Measurements from ENCODE around the gene GREB1. TPM values are rescaled to one million over a fixed set of nuclear protein-coding genes. Genes with fewer than 3 reads are reported as not detected.

GREB1 gene
- total RNA-seq, 2 experiments from 2014 or later = 0.13 to 0.33 TPM

- no peak overlapping the region for H3K4me3 Mint-ChIP-seq
- peaks cover 3% of the 10 kb centered on the region for H3K4me1 Mint-ChIP-seq
- H3K27ac Mint-ChIP-seq = no peak overlapping the region
- H3K36me3 Mint-ChIP-seq (ENCODE audit: low read depth) = no peaks in the 10 kb centered on the region
- H3K9me3 Mint-ChIP-seq = no peaks in the 10 kb centered on the region
- POLR2A ChIA-PET = interaction anchor here (1.3 kb wide), 1 partner anchor 452 kb away, joined by 4 read pairs; a partner anchor contains a TSS
- CTCF ChIA-PET = interaction anchor here (0.8 to 6.2 kb wide), 16 partner anchors 15 to 752 kb away, joined by 3 to 91 read pairs (median 4); partner anchors contain the start of gene GREB1
- DNase-seq = no peak
- peaks cover 3% of the 10 kb centered on the region for H3K27me3 Mint-ChIP-seq
These were observed 50.7 kb downstream of the GREB1 start for GRCh38 chr2:11584525-11585056.

DNA sequence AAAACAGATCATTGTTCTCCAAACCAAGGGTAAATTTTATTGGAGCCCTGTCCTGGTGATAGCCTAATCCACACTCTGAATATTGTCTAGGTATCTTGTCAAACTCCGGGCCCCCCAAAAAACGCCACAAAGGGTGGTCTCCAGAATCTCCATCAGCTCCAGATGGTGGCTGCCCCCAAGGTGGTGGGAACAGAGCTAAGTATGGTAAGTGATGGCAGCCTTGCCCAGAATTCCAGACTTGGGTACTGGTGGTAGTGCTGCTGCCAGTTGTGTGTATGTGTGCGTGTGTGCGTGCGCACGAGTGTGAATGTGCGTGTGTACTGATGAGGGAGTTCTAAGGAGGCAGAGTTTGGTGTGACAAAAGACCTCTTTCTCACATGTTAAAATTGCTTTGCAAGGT, 51.2 kb downstream of the GREB1 start:
- H3K27ac Mint-ChIP-seq = no peak overlapping the region
- CTCF ChIA-PET = interaction anchor here (1.0 to 6.2 kb wide), 10 partner anchors 16 to 752 kb away, joined by 3 to 91 read pairs (median 6); partner anchors contain the start of gene GREB1
- H3K9me3 Mint-ChIP-seq = no peaks in the 10 kb centered on the region
- no peak for DNase-seq
- POLR2A ChIA-PET = interaction anchor here (1.3 kb wide), 1 partner anchor 452 kb away, joined by 4 read pairs; a partner anchor contains a TSS
- H3K27me3 Mint-ChIP-seq = peaks cover 3% of the 10 kb centered on the region
- peaks cover 3% of the 10 kb centered on the region for H3K4me1 Mint-ChIP-seq
- H3K4me3 Mint-ChIP-seq = no peak overlapping the region
- H3K36me3 Mint-ChIP-seq (ENCODE audit: low read depth) = no peaks in the 10 kb centered on the region

- no peak overlapping the region for H3K27ac Mint-ChIP-seq
These were observed 54.6 kb downstream of the GREB1 start for GRCh38 chr2:11588228-11589110.

GRCh38 chr2:11589316-11589940, 55.6 kb downstream of the GREB1 start:
- no peaks in the 10 kb centered on the region for H3K4me1 Mint-ChIP-seq
- H3K27ac Mint-ChIP-seq = no peak overlapping the region
- ChIA-PET CTCF (no interaction called here), POLR2A (no interaction called here)
- H3K36me3 Mint-ChIP-seq (ENCODE audit: low read depth) = no peaks in the 10 kb centered on the region
- peaks cover 3% of the 10 kb centered on the region for H3K27me3 Mint-ChIP-seq
- no peaks in the 10 kb centered on the region for H3K9me3 Mint-ChIP-seq
- DNase-seq = no peak
- H3K4me3 Mint-ChIP-seq = no peak overlapping the region

More at GRCh38 chr2:11588228-11589110, 54.6 kb downstream of the GREB1 start:
- ChIA-PET CTCF (interaction anchor here (0.6 to 1.1 kb wide), 2 partner anchors 37 to 456 kb away, joined by 3 to 5 read pairs; a partner anchor contains a TSS), POLR2A (no interaction called here)
- Mint-ChIP-seq H3K4me1 (peaks cover 3% of the 10 kb centered on the region), H3K36me3 (ENCODE audit: low read depth) (no peaks in the 10 kb centered on the region), H3K4me3 (no peak overlapping the region), H3K27me3 (peaks cover 3% of the 10 kb centered on the region), H3K9me3 (no peaks in the 10 kb centered on the region)
- DNase-seq = no peak

DNA sequence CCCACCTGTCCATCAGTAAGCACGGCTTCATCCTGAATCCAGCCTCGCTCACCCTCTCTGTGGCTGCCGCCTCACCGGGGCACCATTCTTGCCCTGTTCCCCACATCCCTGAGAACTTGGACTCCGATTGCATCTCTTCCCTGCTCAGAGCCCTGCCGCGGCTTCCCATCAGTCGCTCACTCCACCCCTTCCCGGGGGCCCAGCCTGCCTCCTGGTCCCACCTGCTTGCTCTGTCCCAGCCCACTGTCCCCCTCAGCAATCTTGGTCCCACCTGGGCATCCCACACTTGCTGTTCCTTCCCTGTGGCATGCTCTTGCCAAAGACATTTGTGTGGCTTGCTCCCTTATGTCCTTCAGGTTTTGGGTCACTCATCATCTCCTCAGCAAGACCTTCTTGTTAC, 56.3 kb downstream of the GREB1 start:
- no peak overlapping the region for H3K27ac Mint-ChIP-seq
- no peaks in the 10 kb centered on the region for H3K9me3 Mint-ChIP-seq
- peaks cover 3% of the 10 kb centered on the region for H3K27me3 Mint-ChIP-seq
- no peak overlapping the region for H3K4me3 Mint-ChIP-seq
- no peak for DNase-seq
- H3K4me1 Mint-ChIP-seq = no peaks in the 10 kb centered on the region
- no peaks in the 10 kb centered on the region for H3K36me3 Mint-ChIP-seq (ENCODE audit: low read depth)
- ChIA-PET POLR2A (no interaction called here), CTCF (no interaction called here)

DNA sequence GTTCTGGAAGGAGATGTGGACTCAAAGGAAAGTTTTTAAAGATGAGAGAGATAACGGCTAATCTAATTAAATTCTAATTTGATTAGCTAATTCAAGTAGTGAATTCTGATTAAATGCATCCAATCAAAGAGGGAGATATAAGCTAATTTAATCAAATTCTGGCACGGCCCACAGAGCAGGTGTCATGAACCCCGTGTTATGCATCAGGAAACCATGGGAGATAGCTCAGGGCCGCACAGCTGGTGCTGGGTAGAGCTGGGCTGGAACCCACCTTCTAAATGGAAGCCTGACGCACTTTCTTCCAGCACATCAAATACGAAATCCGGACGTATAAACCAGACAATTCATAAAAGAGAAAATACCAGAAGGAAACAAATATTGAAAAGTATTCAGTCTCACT, 57.2 kb downstream of the GREB1 start:
- Mint-ChIP-seq H3K27me3 (no peaks in the 10 kb centered on the region), H3K4me1 (no peaks in the 10 kb centered on the region), H3K9me3 (no peaks in the 10 kb centered on the region), H3K36me3 (ENCODE audit: low read depth) (no peaks in the 10 kb centered on the region), H3K27ac (no peak overlapping the region), H3K4me3 (no peak overlapping the region)
- POLR2A ChIA-PET = no interaction called here
- CTCF ChIA-PET = interaction anchor here (0.6 to 1.5 kb wide), 3 partner anchors 102 to 112 kb away, joined by 3 to 4 read pairs (median 4); no protein-coding TSS in a partner anchor
- DNase-seq = no peak

DNA sequence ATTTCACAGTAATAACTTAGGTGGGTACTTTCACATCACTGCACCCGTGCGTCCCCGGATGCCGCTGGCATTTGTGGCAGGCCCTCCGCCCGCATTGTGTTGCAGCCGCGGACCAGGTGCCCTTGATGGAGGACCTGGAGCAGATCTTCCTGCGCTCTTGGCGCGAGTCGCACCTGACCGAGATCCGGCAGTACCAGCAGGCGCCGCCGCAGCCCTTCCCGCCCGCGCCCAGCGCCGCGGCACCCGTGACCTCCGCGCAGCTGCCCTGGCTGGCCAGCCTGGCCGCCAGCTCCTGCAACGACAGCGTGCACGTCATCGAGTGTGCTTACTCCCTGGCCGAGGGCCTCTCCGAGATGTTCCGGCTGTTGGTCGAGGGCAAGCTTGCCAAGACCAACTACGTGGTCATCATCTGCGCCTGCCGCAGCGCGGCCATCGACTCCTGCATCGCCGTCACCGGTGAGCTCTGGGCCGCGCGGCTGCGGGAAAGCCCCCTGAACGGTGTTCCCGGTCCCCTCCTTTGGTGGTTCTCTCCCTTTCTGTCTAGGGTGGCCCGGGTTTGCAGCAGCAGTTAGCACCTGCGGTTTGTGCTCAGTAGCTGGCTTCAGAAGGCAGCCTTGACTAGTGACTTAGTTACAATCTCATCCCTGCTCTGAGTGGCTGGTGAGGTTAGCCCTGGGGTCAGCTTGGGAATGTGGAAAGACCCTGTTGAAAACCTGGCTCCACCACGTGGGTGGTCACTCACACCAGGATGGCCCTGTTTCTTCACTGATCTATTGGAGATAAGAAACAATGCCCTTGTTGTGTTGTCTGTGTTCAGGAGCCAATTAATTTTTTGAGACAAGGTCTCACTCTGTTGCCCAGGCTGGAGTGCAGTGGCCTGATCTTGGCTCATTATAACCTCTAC, 59.1 kb downstream of the GREB1 start:
- Mint-ChIP-seq H3K36me3 (ENCODE audit: low read depth) (no peaks in the 10 kb centered on the region), H3K4me3 (no peak overlapping the region), H3K27me3 (no peaks in the 10 kb centered on the region), H3K4me1 (no peaks in the 10 kb centered on the region), H3K27ac (no peak overlapping the region), H3K9me3 (no peaks in the 10 kb centered on the region)
- POLR2A ChIA-PET = no interaction called here
- CTCF ChIA-PET = no interaction called here
- DNase-seq = no peak

GRCh38 chr2:11596801-11597200, 63.0 kb downstream of the GREB1 start:
- Mint-ChIP-seq H3K4me3 (no peak overlapping the region), H3K4me1 (no peaks in the 10 kb centered on the region), H3K36me3 (ENCODE audit: low read depth) (no peaks in the 10 kb centered on the region), H3K27me3 (no peaks in the 10 kb centered on the region), H3K27ac (no peak overlapping the region), H3K9me3 (no peaks in the 10 kb centered on the region)
- no peak for DNase-seq
- CTCF ChIA-PET = no interaction called here
- POLR2A ChIA-PET = no interaction called here

DNA sequence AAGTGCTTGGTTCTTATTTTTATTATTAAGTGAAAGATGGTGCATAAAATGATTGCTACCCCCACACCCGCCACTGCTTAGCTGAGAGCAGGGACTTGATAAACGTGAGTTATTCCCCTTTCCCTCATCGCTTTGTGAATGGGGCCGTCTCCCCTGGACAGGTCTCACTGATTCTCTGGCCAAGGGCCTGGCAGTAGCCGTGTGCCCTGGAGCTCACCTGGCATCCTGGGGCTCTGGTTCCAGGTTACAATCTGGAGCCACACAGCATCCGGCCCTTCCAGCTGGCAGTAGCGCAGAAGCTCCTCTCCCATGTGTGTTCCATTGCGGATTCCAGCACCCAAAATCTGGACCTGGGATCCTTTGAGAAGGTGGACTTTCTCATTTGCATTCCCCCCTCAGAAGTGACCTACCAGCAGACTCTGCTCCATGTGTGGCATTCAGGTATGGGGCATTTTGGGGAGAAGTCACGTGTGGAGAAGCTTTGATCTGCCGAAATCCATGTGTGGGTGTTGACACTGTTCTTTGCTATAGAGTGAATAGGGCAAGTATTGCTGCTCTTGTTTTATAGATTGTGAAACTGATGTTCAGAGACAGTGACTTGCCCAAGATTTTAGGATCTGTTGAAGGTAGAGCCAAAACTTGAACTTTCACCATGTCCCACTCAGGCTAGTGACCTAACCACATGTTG, 63.8 kb downstream of the GREB1 start:
- Mint-ChIP-seq H3K27ac (no peak overlapping the region), H3K27me3 (peaks cover 2% of the 10 kb centered on the region), H3K9me3 (no peaks in the 10 kb centered on the region), H3K4me1 (no peaks in the 10 kb centered on the region), H3K4me3 (no peak overlapping the region), H3K36me3 (ENCODE audit: low read depth) (no peaks in the 10 kb centered on the region)
- no peak for DNase-seq
- POLR2A ChIA-PET = no interaction called here
- CTCF ChIA-PET = no interaction called here

- no peaks in the 10 kb centered on the region for H3K36me3 Mint-ChIP-seq (ENCODE audit: low read depth)
- CTCF ChIA-PET = no interaction called here
- H3K9me3 Mint-ChIP-seq = no peaks in the 10 kb centered on the region
- POLR2A ChIA-PET = no interaction called here
- no peak overlapping the region for H3K4me3 Mint-ChIP-seq
- H3K27me3 Mint-ChIP-seq = peaks cover 3% of the 10 kb centered on the region
- DNase-seq = no peak
- H3K4me1 Mint-ChIP-seq = no peaks in the 10 kb centered on the region
- H3K27ac Mint-ChIP-seq = no peak overlapping the region
These were observed 64.4 kb downstream of the GREB1 start for GRCh38 chr2:11598228-11598731.

- CTCF ChIA-PET = interaction anchor here (1.7 to 2.9 kb wide), 2 partner anchors 18 to 20 kb away, joined by 5 to 12 read pairs; no protein-coding TSS in a partner anchor
- H3K27me3 Mint-ChIP-seq = peaks cover 3% of the 10 kb centered on the region
- H3K4me3 Mint-ChIP-seq = no peak overlapping the region
- no peak for DNase-seq
- H3K9me3 Mint-ChIP-seq = no peaks in the 10 kb centered on the region
- H3K36me3 Mint-ChIP-seq (ENCODE audit: low read depth) = no peaks in the 10 kb centered on the region
- no peaks in the 10 kb centered on the region for H3K4me1 Mint-ChIP-seq
- no peak overlapping the region for H3K27ac Mint-ChIP-seq
- POLR2A ChIA-PET = interaction anchor here (0.6 kb wide), 1 partner anchor 127 kb away, joined by 3 read pairs; no protein-coding TSS in a partner anchor
These were observed 68.8 kb downstream of the GREB1 start for GRCh38 chr2:11602563-11603204.

Data from activated CD4-positive, alpha-beta memory T cell treated with anti-CD3 and anti-CD28 coated beads, Interleukin-2, amount 10 ng/mL, durations not matched to agents 7 days and 5 days (primary cell).